Panc1 (cell line): ENCODE measurements around the gene PRXL2B. TPM values are rescaled to one million over a fixed set of nuclear protein-coding genes. Genes with fewer than 3 reads are reported as not detected.

ENCODE experiments used
- ATAC-seq: fragments of 200-7000 bp; cut with Tn5 transposase; 2 replicates; pipeline ENCODE4 v1.9.1; 2020; ENCODE audit warnings: mild to moderate bottlenecking, moderate library complexity
- BruUV-seq: library from RNA; stranded (reverse); fragments of 400-500 nt; replicated peaks from 2 replicates; lab custom pipeline; 2021; lab: Mats Ljungman, UMichigan
- CTCF ChIA-PET: fragments of 300-600 bp; sonication (Branson Sonifier 250); formaldehyde crosslinking; loops from one replicate; lab custom pipeline; 2022; ENCODE audit warnings: antibody characterized with exemption; lab: Charles Lee
- POLR2A ChIA-PET: fragments of 300-600 bp; sonication (Branson Sonifier 250); formaldehyde crosslinking; loops from one replicate; lab custom pipeline; 2022; ENCODE audit warnings: antibody characterized with exemption; lab: Charles Lee
- DNase-seq: peaks from one replicate; pipeline ENCODE4 v3.0.0-alpha.2; 2010; ENCODE audit warnings: low read depth, low spot score
- H3K27ac ChIP-seq: 2 replicates; pipeline ENCODE4 v1.5.1; 2011; ENCODE audit warnings: mild to moderate bottlenecking, low read length, inconsistent platforms
- H3K27me3 ChIP-seq: fragments of 200-500 bp; sonication (Bioruptor generic); 2 replicates; pipeline ENCODE4 v1.6.0; 2014; ENCODE audit warnings: low read length, inconsistent platforms; ENCODE audit not compliant: control insufficient read depth, insufficient read depth
- H3K36me3 ChIP-seq: fragments of 200-500 bp; sonication (Bioruptor generic); 2 replicates; pipeline ENCODE4 v1.5.1; 2014; ENCODE audit warnings: inconsistent platforms, mild to moderate bottlenecking, low read length, moderate library complexity; ENCODE audit not compliant: control insufficient read depth, insufficient read depth
- H3K4me1 ChIP-seq: 2 replicates; pipeline ENCODE4 v1.5.1; 2011; ENCODE audit warnings: inconsistent platforms, mild to moderate bottlenecking, low read length, moderate library complexity; ENCODE audit not compliant: control insufficient read depth, insufficient read depth
- H3K4me3 ChIP-seq, 2 experiments: 2 replicates each; pipeline ENCODE4 v1.5.1; 2011 to 2012; ENCODE audit warnings: low read depth in 2 of 2, low read length in 2 of 2, mild to moderate bottlenecking in 2 of 2, inconsistent platforms in 1 of 2, moderate library complexity in 1 of 2
- H3K9me3 ChIP-seq: fragments of 200-500 bp; sonication (Bioruptor generic); 2 replicates; pipeline ENCODE4 v1.5.1; 2014; ENCODE audit warnings: low read depth, mild to moderate bottlenecking, inconsistent platforms, low read length, moderate library complexity; ENCODE audit not compliant: control insufficient read depth, insufficient read depth
- CTCF ChIP-seq: fragments of 450-650 bp; IDR thresholded peaks from 2 replicates; pipeline ENCODE4 v1.5.1; 2017; ENCODE audit warnings: mild to moderate bottlenecking
- POLR2AphosphoS5 ChIP-seq: IDR thresholded peaks from 2 replicates; pipeline ENCODE4 v1.6.1; 2012; ENCODE audit warnings: mild to moderate bottlenecking, low read depth, low read length, moderate library complexity
- REST ChIP-seq, 2 experiments: IDR thresholded peaks; 2 replicates each; pipeline ENCODE4 v1.6.1; 2011 to 2012; ENCODE audit warnings: low read depth in 2 of 2, control low read depth in 1 of 2, low read length in 1 of 2, mild to moderate bottlenecking in 1 of 2, moderate library complexity in 1 of 2; ENCODE audit not compliant: insufficient read depth in 1 of 2
- SIN3A ChIP-seq: IDR thresholded peaks from 2 replicates; pipeline ENCODE4 v1.6.1; 2012; ENCODE audit warnings: low read depth, mild to moderate bottlenecking, low read length, moderate library complexity, borderline replicate concordance; ENCODE audit not compliant: insufficient read depth
- TCF7L2 ChIP-seq: IDR thresholded peaks from 2 replicates; pipeline ENCODE4 v1.6.1; 2011; ENCODE audit warnings: mild to moderate bottlenecking, low read depth, low read length, inconsistent platforms
- in situ Hi-C: cut with HindIII; loops from 2 replicates; pipeline ENCODE4 v1.10.0; 2016; ENCODE audit warnings: low sequenced_read_pairs, low pct_unique_long_range_greater_than_20kb
- intact Hi-C: fragments of 100-400 bp; cut with micrococcal nuclease; formaldehyde crosslinking; loops from one replicate; pipeline ENCODE4 v1.10.0; 2022; ENCODE audit not compliant: unreplicated experiment
- total RNA-seq: library from RNA; stranded (reverse); gene quantifications from one replicate; pipeline ENCODE4 v1.2.1, GENCODE V29; 2021; ENCODE audit not compliant: unreplicated experiment

PRXL2B gene
- total RNA-seq, 1 experiment from 2014 or later, result 17.0 TPM

- POLR2A ChIA-PET, result no interaction called here
- intact Hi-C loops, result no loop called here
- no peak for ATAC-seq
Measured at GRCh38 chr1:2636733-2637132, 50.2 kb downstream of the PRXL2B start.

DNA sequence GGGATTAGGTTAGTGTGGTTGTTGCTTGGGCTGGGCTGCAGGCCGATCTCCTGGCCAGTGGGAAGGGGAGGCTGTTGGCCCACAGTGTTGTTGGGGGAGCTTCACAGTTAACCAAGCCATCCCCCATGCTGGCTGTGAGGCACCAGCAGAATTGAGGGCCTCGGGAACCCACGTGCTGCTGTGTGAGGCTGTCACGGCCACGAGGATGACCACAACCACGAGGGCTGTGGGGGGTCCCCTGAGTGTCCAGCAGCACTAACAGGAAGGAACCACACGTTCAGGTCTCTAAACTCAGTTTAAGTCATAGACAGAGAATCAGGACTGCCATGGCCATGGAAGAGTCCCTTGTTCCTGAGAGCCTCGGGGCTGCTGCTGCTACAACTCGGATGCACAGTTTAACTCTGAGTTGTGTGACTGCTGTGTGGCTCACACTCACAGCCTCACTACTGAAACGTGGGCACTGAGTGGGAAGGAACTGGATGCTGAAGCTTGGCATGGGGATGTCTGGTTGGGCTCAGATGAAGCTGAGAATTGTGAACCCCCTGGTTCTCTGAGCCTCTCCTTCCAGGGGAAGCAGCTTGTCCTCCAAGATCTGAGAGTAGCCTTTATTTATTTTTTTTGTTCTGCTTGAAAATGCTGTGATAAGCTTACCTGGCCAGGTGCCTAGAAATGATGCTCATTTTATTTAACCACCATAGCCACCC, 51.0 kb downstream of the PRXL2B start:
- in situ Hi-C loops, result no loop called here
- H3K4me3 ChIP-seq, result no peak overlapping the region
- no TSS peak for BruUV-seq
- H3K27me3 ChIP-seq, result no peaks in the 10 kb centered on the region
- TF ChIP-seq SIN3A (no peak), REST (IDR thresholded peaks at IDR 0.05; ENCODE audit: insufficient read depth in 1 of 2, low read depth in 2 of 2, low read length in 1 of 2) (no peak), CTCF (no peak)
- ChIA-PET POLR2A (interaction anchor here (0.5 kb wide), 1 partner anchor 52 kb away, joined by 3 read pairs; no protein-coding TSS in a partner anchor), CTCF (no interaction called here)
- intact Hi-C loops, result no loop called here
- no peaks in the 10 kb centered on the region for H3K36me3 ChIP-seq
- DNase-seq, result no peak
- H3K9me3 ChIP-seq, result peaks cover 5% of the 10 kb centered on the region; the same call in 1 of the 2 replicates
- ATAC-seq, result no peak
- peaks cover 6% of the 10 kb centered on the region; the same call in 1 of the 2 replicates for H3K4me1 ChIP-seq
- no peak overlapping the region for H3K27ac ChIP-seq

More at GRCh38 chr1:2636733-2637132, 50.2 kb downstream of the PRXL2B start:
- in situ Hi-C loops, result no loop called here
- H3K27ac ChIP-seq, result no peak overlapping the region
- CTCF ChIA-PET, result no interaction called here
- H3K27me3 ChIP-seq, result no peaks in the 10 kb centered on the region
- no peaks in the 10 kb centered on the region for H3K36me3 ChIP-seq
- no peak overlapping the region for H3K4me3 ChIP-seq
- no peak for DNase-seq
- peaks cover 5% of the 10 kb centered on the region; the same call in 1 of the 2 replicates for H3K9me3 ChIP-seq
- TF ChIP-seq SIN3A (no peak), TCF7L2 (no peak), CTCF (no peak), POLR2AphosphoS5 (no peak), REST (IDR thresholded peaks at IDR 0.05; ENCODE audit: insufficient read depth in 1 of 2, low read depth in 2 of 2, low read length in 1 of 2) (no peak)
- H3K4me1 ChIP-seq, result no peaks in the 10 kb centered on the region
- no TSS peak for BruUV-seq
